EL (cell line): ENCODE measurements around the gene ACVR2B.

Source experiments
- DNase-seq: peaks from one replicate; pipeline ENCODE4 v3.0.0-alpha.2; 2016

The ACVR2B gene

GRCh38 chr3:38489766-38490165, 36.1 kb downstream of the ACVR2B start:
- no peak for DNase-seq

DNA sequence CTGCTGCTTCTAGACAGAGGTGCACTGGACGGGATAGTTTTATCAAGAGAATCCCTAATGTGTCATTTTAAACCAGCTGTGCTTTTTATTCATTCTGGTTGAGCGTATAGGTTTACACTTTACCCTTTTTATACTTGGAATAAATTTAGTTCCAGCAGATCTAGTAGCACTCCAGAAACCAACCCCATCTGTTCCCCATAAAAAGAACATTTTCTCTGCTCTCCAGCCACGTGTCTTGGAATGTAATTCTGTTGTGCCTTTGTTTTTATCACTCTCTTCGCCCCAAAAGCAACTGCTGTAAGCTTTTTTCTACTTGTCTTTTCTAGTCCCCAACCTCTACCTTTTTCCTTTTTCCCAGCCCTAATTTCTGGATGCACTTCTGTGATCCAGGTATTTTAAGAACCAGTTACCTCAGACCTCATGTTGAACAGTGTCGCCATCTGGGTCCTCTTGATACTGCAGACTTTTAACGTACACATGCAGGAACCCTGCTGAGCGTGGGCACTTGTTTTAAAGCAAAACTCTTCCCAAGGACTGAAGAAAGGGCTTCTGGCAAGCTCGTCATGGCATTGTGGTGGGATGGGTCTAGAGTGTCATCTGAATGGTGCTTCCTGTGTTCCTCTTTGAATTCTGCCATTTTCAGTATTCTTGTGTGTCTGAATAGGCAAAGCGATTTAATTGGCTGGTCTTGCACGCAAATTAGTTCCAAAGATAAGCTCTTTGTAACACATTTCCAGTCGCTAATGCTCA, 36.8 kb downstream of the ACVR2B start:
- no peak for DNase-seq

DNA sequence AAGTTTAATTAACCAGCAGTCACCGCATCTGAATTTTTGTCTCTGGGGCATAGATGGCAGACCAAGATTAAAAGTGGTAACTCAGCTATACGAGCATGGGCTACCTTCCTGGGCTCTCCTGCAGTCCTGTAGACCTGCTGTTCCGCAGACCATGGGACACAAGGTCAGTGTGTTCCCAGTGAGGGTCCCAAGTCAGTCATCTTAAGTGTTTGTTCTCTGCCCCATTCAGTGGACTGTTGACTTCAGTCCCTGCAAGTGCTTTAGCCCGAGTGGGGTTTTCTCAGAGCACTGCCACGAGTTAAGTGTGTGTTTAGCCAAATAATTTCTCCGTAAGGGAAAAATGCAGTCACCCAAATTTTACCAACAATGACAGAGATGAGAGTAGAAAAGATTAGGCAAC, 37.5 kb downstream of the ACVR2B start:
- no peak for DNase-seq

GRCh38 chr3:38493031-38493430, 39.3 kb downstream of the ACVR2B start:
- DNase-seq, result peak; percentile 19

DNA sequence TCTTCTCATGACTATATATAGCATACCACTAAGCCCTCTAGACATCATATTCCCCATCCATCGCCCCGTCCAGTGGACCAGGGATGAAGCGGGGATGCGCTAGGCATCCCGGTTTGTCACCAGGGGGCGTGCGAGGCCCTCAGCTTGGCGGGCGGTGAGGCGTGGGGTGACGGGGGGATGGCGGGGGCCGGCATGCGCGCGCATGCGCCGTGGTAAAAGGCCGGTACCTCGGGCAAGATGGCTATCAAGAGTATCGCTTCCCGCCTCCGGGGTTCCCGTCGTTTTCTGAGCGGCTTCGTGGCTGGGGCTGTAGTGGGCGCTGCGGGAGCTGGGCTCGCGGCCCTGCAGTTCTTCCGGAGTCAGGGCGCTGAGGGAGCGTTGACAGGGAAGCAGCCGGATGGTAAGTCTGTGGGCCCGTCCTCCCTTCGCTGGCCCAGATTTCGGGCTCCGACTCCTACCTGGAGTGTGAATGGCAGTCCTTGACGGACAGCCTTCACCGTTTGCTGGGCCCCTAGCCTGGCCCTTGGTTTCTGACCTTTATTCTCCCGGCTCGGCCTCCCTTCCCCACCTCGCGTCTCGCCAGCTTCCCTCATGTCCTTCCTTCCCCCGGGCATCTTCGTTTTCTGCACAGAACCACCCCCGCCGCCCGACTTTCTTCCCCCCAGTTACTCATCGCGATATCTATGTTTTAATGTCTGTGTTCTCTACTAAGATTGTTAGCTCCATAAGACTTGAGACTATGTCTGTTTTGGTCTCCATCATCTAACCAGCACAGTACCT, 42.6 kb downstream of the ACVR2B start, which contains the start of gene EXOG:
EXOG (plus strand) TSS at position 210 of the 780 bp plus-strand sequence; CDS start at position 238, 28 bp downstream.
- DNase-seq, result peak; percentile 93

- DNase-seq, result peak; percentile 26
Measured at GRCh38 chr3:38497031-38497430, 43.3 kb downstream of the ACVR2B start.

DNA sequence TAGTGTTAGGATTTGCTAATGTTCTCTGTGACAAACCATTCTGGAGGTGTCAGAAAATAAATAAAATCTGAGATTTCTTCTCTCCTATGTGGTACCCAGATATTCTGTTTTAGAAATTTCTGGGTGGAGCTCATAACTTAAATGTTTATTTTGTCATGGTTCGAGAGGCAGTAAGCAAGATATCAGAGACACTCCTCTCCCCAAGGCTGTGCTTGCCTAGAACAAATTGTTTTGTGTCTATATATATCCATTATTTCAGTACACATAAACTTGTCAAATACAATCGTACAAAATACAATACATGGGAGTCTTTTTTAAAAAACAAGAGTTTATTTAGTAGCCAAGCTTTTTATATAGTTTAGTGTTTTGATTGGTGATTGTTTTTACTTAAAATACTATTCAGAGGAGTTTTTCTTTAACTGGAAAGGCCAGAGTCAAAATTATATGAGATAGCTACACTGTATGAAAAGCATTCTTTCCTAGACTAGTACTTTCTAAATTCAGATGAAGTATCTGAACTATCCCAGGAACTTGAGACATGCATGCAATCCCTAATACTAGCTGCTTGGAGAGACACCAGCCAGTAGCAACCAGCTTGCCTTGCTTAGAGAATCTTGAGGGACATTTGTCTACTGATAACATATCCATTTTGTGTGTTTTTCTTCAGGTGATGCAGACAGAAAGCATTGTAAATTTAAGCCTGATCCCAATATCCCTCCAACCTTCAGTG, 47.2 kb downstream of the ACVR2B start:
- no peak for DNase-seq

- DNase-seq, result no peak
Measured at GRCh38 chr3:38507120-38507519, 53.4 kb downstream of the ACVR2B start.

- DNase-seq, result no peak
Measured at GRCh38 chr3:38509732-38510131, 56.0 kb downstream of the ACVR2B start.

DNA sequence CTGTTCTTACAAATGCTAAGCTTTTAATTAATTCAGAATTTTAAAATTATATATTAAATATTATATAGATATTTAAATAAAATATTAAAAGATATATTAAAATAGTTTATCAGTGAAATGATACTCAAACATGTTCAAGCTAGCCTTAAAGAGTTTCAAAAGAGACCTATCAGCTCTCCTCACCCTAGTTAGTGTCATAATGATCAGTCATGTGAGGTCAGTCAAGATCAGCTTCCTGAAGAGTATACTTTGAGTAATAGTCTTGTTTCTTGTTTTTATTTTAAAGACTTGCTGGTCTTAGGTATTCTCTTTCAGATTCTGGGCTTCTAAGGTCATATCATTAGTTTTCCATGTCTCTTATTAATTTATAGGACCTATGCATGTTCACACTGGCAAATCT, 56.9 kb downstream of the ACVR2B start:
- no peak for DNase-seq

GRCh38 chr3:38511546-38511945, 57.9 kb downstream of the ACVR2B start:
- DNase-seq, result no peak

DNA sequence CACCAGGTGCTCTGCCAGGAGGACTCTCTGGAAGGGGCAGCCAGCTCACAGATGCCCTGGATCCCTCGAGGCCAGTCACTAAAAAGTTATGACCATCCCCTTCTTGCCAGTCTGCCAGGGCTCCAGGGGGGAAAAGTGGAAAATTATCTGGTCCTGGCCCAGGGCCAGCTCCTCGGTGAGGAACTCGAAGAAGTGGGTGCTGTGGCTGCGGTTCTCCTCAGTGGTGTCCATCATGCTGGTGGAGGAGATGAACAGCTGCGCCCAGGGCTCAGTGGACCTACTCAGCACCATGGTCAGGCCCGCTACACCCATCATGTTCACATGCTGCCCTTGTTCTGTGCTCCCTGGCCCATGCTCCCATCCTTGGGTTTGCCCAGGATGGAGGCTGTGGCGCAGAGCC, 61.7 kb downstream of the ACVR2B start:
- DNase-seq, result no peak

DNA sequence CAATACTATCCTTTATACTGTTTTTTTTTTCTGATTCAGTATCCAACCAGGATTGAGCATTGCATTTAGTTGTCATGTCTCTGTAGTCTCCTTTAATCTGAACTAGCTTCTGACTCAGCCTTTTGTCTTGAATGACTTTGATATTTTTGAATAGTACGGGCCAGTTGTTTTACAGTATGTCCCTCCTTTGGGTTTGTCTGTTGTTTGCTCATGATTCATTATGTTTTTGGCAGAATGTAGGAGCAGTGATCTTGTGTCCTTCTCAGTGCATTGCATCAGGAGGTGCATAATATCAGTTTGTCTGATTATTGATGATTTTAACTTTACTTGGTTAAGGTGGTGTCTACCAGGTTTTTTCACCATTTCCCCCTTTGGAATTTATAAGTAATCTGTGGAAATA, 63.0 kb downstream of the ACVR2B start:
- no peak for DNase-seq

DNA sequence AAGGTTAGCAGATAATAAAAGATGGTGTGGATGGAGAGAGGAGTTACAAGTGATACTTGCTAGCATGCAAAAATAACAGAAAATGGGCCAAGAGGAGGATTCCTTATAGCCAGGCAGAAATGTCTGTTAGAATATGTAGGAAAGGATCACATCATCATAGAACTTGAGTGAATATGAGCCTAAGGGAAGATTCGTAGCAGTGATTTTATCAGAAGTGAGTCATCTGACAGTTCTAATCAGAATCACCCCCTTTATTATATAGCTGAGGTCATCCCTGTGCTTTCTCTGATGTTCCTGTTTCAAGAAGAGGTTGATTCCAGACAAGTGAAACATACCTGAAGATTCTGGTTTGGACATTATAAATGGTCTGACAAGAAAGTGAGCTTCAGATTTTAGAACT, 65.3 kb downstream of the ACVR2B start:
- DNase-seq, result peak; percentile 82

GRCh38 chr3:38519651-38520050, 66.0 kb downstream of the ACVR2B start:
- DNase-seq, result no peak

GRCh38 chr3:38521391-38521987, 67.8 kb downstream of the ACVR2B start:
- DNase-seq, result peak; percentile 65

GRCh38 chr3:38522002-38522401, 68.3 kb downstream of the ACVR2B start:
- DNase-seq, result no peak

DNA sequence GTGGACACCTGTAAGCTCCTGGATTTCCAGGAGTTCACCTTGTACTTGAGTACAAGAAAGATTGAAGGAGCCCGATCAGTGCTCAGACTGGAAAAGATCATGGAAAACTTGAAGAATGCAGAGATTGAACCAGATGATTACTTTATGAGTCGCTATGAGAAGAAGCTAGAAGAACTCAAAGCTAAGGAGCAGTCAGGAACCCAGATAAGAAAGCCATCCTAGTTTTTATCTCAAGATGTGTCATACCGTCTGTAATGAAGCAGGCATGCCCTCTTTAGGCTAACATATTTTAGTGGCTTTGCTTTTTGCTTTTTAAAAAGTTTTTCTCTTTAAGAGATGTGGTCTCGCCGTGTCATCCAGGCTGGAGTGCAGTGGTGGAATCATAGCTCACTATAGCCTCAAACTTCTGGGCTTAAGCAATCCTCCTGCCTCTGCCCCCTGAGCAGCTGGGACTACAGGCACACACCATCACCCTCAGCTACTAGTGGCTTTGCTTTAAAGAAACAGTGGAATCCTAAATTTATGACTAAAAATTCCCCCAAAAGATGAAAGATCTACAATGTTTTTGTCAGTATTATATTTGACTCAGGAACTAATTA, 70.5 kb downstream of the ACVR2B start:
- DNase-seq, result peak; percentile 44

DNA sequence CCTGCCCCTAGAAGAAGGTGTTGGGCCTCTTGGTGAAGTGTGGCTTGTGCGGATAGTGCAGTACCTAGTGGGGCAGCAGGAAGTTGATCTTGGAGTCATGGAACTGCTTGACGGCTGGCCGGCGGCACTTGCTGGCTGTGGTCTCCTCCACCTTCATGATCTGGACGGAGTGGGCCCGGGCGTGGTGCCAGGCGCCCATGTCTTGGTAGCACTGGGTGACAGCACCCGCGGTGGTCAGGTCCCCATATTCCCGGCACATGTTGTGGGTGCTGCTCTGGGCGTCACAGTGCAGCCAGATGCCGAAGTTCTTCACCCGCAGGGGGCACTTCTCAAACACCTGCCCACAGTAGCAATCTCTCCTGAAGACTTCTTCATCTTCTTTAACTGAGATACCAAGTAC, 73.1 kb downstream of the ACVR2B start:
- no peak for DNase-seq

GRCh38 chr3:38528457-38528856, 74.8 kb downstream of the ACVR2B start:
- no peak for DNase-seq

- DNase-seq, result no peak
Measured at GRCh38 chr3:38532529-38532928, 78.8 kb downstream of the ACVR2B start.

DNA sequence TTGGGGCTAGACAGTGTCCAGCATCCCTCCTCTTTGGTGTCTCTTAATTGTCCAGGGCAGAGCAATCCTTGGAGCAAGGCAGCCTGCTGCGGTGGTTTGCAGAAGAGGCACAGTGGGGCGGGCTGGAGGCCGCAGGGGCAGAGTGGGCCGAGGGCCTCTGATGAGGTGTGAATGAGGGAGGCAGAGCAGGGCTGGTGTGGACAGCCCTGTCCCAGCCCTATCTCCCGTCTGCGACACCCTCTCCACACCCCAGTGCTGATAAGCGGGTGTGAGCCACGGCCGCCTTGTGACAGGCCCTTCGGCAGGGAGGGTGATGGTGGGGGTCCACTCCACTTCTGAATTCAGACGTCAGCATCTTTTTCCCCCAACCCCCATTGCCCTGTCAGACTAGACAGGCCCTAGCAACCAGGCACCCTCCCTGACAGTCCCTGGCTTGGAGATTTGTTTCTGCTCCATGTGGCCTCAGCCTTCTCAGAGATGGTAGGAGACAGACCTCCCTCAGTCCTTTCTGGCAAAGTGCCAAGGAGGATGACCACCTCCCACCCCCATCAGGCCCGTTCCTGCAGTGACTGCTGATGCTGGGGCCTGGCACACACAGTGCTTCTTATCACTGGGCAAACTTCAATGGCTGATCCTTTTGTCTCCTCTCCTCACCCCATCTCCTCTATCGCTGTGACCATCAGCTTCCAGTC, 79.7 kb downstream of the ACVR2B start:
- no peak for DNase-seq
